ENCODE measurements around the gene UTP14C. TPM values are rescaled to one million over a fixed set of nuclear protein-coding genes. Genes with fewer than 3 reads are reported as not detected.
"Not testable (repeated sequence)": the region's sequence is repeated elsewhere in the genome, so short reads cannot be mapped to it uniquely, and the experiment has no call there.

UTP14C gene
- total and polyA plus RNA-seq, 8 donors = 16.9 to 33.4 (median 31.5) TPM

DNA sequence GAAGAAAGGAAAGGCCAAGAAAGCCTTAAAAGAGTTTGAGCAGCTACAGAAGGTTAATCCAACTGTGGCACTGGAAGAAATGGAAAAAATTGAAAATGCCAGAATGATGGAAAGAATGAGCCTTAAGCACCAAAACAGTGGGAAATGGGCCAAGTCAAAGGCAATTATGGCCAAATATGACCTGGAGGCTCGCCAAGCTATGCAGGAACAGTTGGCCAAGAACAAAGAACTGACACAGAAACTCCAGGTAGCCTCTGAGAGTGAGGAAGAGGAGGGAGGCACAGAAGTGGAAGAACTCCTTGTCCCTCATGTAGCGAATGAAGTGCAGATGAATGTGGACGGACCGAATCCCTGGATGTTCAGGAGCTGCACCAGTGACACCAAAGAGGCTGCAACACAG, 5.1 kb downstream of the UTP14C start:
- TF ChIP-seq CTCF (IDR thresholded peaks at IDR 0.05) = no peak

GRCh38 chr13:52030401-52030800, 5.9 kb downstream of the UTP14C start:
- H3K4me3 ChIP-seq; DNase-seq; ATAC-seq; intact Hi-C loops (cut with DNase I); H3K27me3 ChIP-seq; H3K27ac ChIP-seq; H3K9me3 ChIP-seq; H3K4me1 ChIP-seq: not testable (repeated sequence)
- H3K36me3 ChIP-seq = peaks cover 0 to 36% of the 10 kb centered on the region in 2 donors

More for the DNA sequence above, 5.1 kb downstream of the UTP14C start:
- no peak for DNase-seq
- peaks cover 0 to 42% of the 10 kb centered on the region in 2 donors for H3K36me3 ChIP-seq
- no peaks in the 10 kb centered on the region for H3K27me3 ChIP-seq
- no peak overlapping the region for H3K4me3 ChIP-seq
- intact Hi-C loops (cut with DNase I) = no loop called here
- ATAC-seq = no peak
- H3K4me1 ChIP-seq = no peaks in the 10 kb centered on the region
- H3K27ac ChIP-seq = no peak overlapping the region
- no peaks in the 10 kb centered on the region for H3K9me3 ChIP-seq

GRCh38 chr13:52033039-52033438, 8.5 kb downstream of the UTP14C start:
- no peaks in the 10 kb centered on the region for H3K9me3 ChIP-seq
- intact Hi-C loops (cut with DNase I) = no loop called here
- no peak overlapping the region for H3K27ac ChIP-seq
- TF ChIP-seq CTCF (IDR thresholded peaks at IDR 0.05) = no peak
- no peaks in the 10 kb centered on the region for H3K4me1 ChIP-seq
- no peak overlapping the region for H3K4me3 ChIP-seq
- no peaks in the 10 kb centered on the region for H3K27me3 ChIP-seq
- peaks cover 0 to 14% of the 10 kb centered on the region in 2 donors for H3K36me3 ChIP-seq
- ATAC-seq (no peak), DNase-seq (no peak)

GRCh38 chr13:52034616-52035226, 10.2 kb downstream of the UTP14C start:
- ATAC-seq = no peak
- intact Hi-C loops (cut with DNase I) = no loop called here

GRCh38 chr13:52036037-52036436, 11.5 kb downstream of the UTP14C start:
- TF ChIP-seq CTCF (IDR thresholded peaks at IDR 0.05) = no peak
- no peaks in the 10 kb centered on the region for H3K4me1 ChIP-seq
- no peak for DNase-seq
- peaks cover 0 to 2% of the 10 kb centered on the region in 2 donors for H3K9me3 ChIP-seq
- no peak for ATAC-seq
- H3K36me3 ChIP-seq = no peaks in the 10 kb centered on the region
- no peaks in the 10 kb centered on the region for H3K27me3 ChIP-seq
- intact Hi-C loops (cut with DNase I) = no loop called here
- H3K4me3 ChIP-seq = no peak overlapping the region
- no peak overlapping the region for H3K27ac ChIP-seq

More at GRCh38 chr13:52034616-52035226, 10.2 kb downstream of the UTP14C start:
- DNase-seq = no peak
- H3K36me3 ChIP-seq = no peaks in the 10 kb centered on the region
- H3K27ac ChIP-seq = no peak overlapping the region
- H3K27me3 ChIP-seq = no peaks in the 10 kb centered on the region
- no peaks in the 10 kb centered on the region for H3K4me1 ChIP-seq
- no peak overlapping the region for H3K4me3 ChIP-seq
- TF ChIP-seq CTCF (IDR thresholded peaks at IDR 0.05) = no peak
- H3K9me3 ChIP-seq = no peaks in the 10 kb centered on the region

- Histone ChIP-seq H3K27me3 (no peaks in the 10 kb centered on the region), H3K36me3 (no peaks in the 10 kb centered on the region), H3K4me3 (no peak overlapping the region), H3K27ac (no peak overlapping the region), H3K9me3 (peaks cover 0 to 12% of the 10 kb centered on the region in 2 donors), H3K4me1 (no peaks in the 10 kb centered on the region)
- DNase-seq (no peak), ATAC-seq (no peak)
- intact Hi-C loops (cut with DNase I) = no loop called here
- no peak for TF ChIP-seq CTCF (IDR thresholded peaks at IDR 0.05)
Observed at GRCh38 chr13:52043675-52044074, 19.2 kb downstream of the UTP14C start.
